ENCODE data around the gene MMP20. TPM values are rescaled to one million over a fixed set of nuclear protein-coding genes. Genes with fewer than 3 reads are reported as not detected.

MMP20 gene
- total RNA-seq, 1 experiment from 2014 or later = not detected

DNA sequence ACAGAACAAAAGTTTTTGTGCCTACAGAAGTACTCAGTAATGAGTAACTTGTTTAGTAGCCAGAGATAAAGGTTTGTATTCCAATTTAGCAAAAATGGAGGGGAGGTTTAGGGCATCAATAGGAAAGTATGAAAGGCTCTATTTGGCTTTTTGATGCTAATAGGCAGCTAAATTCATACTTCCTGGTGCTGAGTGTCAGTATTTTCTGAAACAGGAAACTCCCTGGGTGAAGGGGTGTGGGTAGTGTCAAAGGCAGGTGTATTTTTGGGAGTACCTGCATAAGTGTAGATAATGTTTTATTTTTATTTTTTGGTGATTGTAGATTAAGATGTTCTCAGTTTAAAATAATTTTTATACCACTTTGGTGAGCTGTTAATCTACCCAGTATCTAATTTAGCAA lies 65.3 kb downstream of the MMP20 start:
- Histone ChIP-seq H3K4me1 (ENCODE audit: control insufficient read depth, insufficient read depth, low read length) (peaks cover 18% of the 10 kb centered on the region), H3K4me3 (ENCODE audit: low read depth in 2 of 2, low read length in 2 of 2) (no peak overlapping the region), H3K27me3 (ENCODE audit: control insufficient read depth, insufficient read depth, low read length) (no peaks in the 10 kb centered on the region), H3K27ac (ENCODE audit: low read length) (peak overlapping the region; percentile 78), H3K9me3 (ENCODE audit: control insufficient read depth, insufficient read depth, low read depth, low read length) (peaks cover 9% of the 10 kb centered on the region; the same call in 1 of the 2 replicates), H3K36me3 (ENCODE audit: control insufficient read depth, insufficient read depth, low read length) (no peaks in the 10 kb centered on the region)
- in situ Hi-C loops (cut with HindIII; ENCODE audit: low pct_unique_long_range_greater_than_20kb, low sequenced_read_pairs) = no loop called here
- DNase-seq (ENCODE audit: low read depth, low spot score) = no peak
- POLR2A ChIA-PET = no interaction called here
- no TSS peak for BruUV-seq (replicated peaks)
- CTCF ChIA-PET = interaction anchor here (0.5 kb wide), 1 partner anchor 24 kb away, joined by 4 read pairs; no protein-coding TSS in a partner anchor
- ATAC-seq = no peak
- intact Hi-C loops (cut with micrococcal nuclease; ENCODE audit: unreplicated experiment) = no loop called here
- no peak for TF ChIP-seq POLR2AphosphoS5 (IDR thresholded peaks at IDR 0.05; ENCODE audit: low read depth, low read length)
- no peak for TF ChIP-seq REST (IDR thresholded peaks at IDR 0.05; ENCODE audit: insufficient read depth in 1 of 2, low read depth in 2 of 2, low read length in 1 of 2)
- no peak for TF ChIP-seq CTCF (IDR thresholded peaks at IDR 0.05)

- no TSS peak for BruUV-seq (replicated peaks)
- Histone ChIP-seq H3K27ac (ENCODE audit: low read length) (peak overlapping the region; percentile 83), H3K9me3 (ENCODE audit: control insufficient read depth, insufficient read depth, low read depth, low read length) (peaks cover 4% of the 10 kb centered on the region; the same call in 1 of the 2 replicates), H3K36me3 (ENCODE audit: control insufficient read depth, insufficient read depth, low read length) (no peaks in the 10 kb centered on the region), H3K27me3 (ENCODE audit: control insufficient read depth, insufficient read depth, low read length) (no peaks in the 10 kb centered on the region), H3K4me3 (ENCODE audit: low read depth in 2 of 2, low read length in 2 of 2) (no peak overlapping the region), H3K4me1 (ENCODE audit: control insufficient read depth, insufficient read depth, low read length) (peaks cover 38% of the 10 kb centered on the region)
- intact Hi-C loops (cut with micrococcal nuclease; ENCODE audit: unreplicated experiment) = no loop called here
- DNase-seq (ENCODE audit: low read depth, low spot score) (no peak), ATAC-seq (no peak)
- TF ChIP-seq SIN3A (IDR thresholded peaks at IDR 0.05; ENCODE audit: borderline replicate concordance, insufficient read depth, low read depth, low read length) (no peak), POLR2AphosphoS5 (IDR thresholded peaks at IDR 0.05; ENCODE audit: low read depth, low read length) (no peak), TCF7L2 (IDR thresholded peaks at IDR 0.05; ENCODE audit: low read depth, low read length) (no peak), REST (IDR thresholded peaks at IDR 0.05; ENCODE audit: insufficient read depth in 1 of 2, low read depth in 2 of 2, low read length in 1 of 2) (no peak), CTCF (IDR thresholded peaks at IDR 0.05) (no peak)
- ChIA-PET CTCF (no interaction called here), POLR2A (interaction anchor here (0.6 kb wide), 1 partner anchor 235 kb away, joined by 4 read pairs; no protein-coding TSS in a partner anchor)
- in situ Hi-C loops (cut with HindIII; ENCODE audit: low pct_unique_long_range_greater_than_20kb, low sequenced_read_pairs) = no loop called here
These were observed 70.0 kb downstream of the MMP20 start for GRCh38 chr11:102555091-102555490.
